HG03558 (cell line): Measurements from ENCODE around the gene PSKH1.
"Not testable (repeated sequence)": the region's sequence is repeated elsewhere in the genome, so short reads cannot be mapped to it uniquely, and the experiment has no call there.

Source experiments
- ATAC-seq: cut with Tn5 transposase; IDR thresholded peaks from one replicate; pipeline ENCODE4 v1.9.1; 2021; ENCODE audit warnings: moderate number of reproducible peaks; ENCODE audit not compliant: unreplicated experiment; ENCODE audit errors: extremely low read depth

The PSKH1 gene

GRCh38 chr16:67892899-67893742 lies at the start of gene PSKH1:
Gene PSKH1, plus strand, starts transcription at chr16:67893254. Its CDS starts 15,496 bp downstream, at chr16:67908750.
- no peak for ATAC-seq

GRCh38 chr16:67843343-67843765 lies 49.7 kb upstream of the PSKH1 start:
- ATAC-seq: no peak

GRCh38 chr16:67844497-67844896 lies 48.6 kb upstream of the PSKH1 start:
- ATAC-seq: no peak

- ATAC-seq: no peak
Measured at GRCh38 chr16:67845291-67846062, 47.6 kb upstream of the PSKH1 start.

- no peak for ATAC-seq
Measured at GRCh38 chr16:67846063-67846319, 47.1 kb upstream of the PSKH1 start.

- peak; percentile 39 for ATAC-seq
Measured at GRCh38 chr16:67846320-67847063, 46.6 kb upstream of the PSKH1 start, which contains the start of gene NUTF2. Gene NUTF2, plus strand, starts transcription at chr16:67846933. Its CDS starts 18,198 bp downstream, at chr16:67865131.

- ATAC-seq: peak; percentile 28
Measured at GRCh38 chr16:67847064-67847861, 45.8 kb upstream of the PSKH1 start, which contains the start of gene CENPT. Gene CENPT, minus strand, starts transcription at chr16:67847693. Its CDS starts 13,834 bp downstream, at chr16:67833859.

- no peak for ATAC-seq
Measured at GRCh38 chr16:67848118-67848517, 44.9 kb upstream of the PSKH1 start.

GRCh38 chr16:67853670-67854069 lies 39.4 kb upstream of the PSKH1 start:
- no peak for ATAC-seq

- ATAC-seq: no peak
Measured at GRCh38 chr16:67855789-67856188, 37.3 kb upstream of the PSKH1 start.

GRCh38 chr16:67856927-67857546 lies 36.0 kb upstream of the PSKH1 start:
- no peak for ATAC-seq

- no peak for ATAC-seq
Measured at GRCh38 chr16:67857547-67858233, 35.4 kb upstream of the PSKH1 start.

- no peak for ATAC-seq
Measured at GRCh38 chr16:67858500-67858899, 34.6 kb upstream of the PSKH1 start.

GRCh38 chr16:67860589-67861398 lies 32.3 kb upstream of the PSKH1 start:
- ATAC-seq: no peak

- no peak for ATAC-seq
Measured at GRCh38 chr16:67861877-67862276, 31.2 kb upstream of the PSKH1 start.

- ATAC-seq: no peak
Measured at GRCh38 chr16:67862623-67863583, 30.2 kb upstream of the PSKH1 start.

- ATAC-seq: not testable (repeated sequence)
Measured at GRCh38 chr16:67864044-67864443, 29.0 kb upstream of the PSKH1 start.
